Caco-2 (cell line): Measurements from ENCODE around the gene KYNU. TPM values are rescaled to one million over a fixed set of nuclear protein-coding genes. Genes with fewer than 3 reads are reported as not detected.
"Not testable (repeated sequence)": the region's sequence is repeated elsewhere in the genome, so short reads cannot be mapped to it uniquely, and the experiment has no call there.

Source experiments
- BruUV-seq: library from RNA; stranded (reverse); fragments of 400-500 nt; replicated peaks from 2 replicates; lab custom pipeline; 2021; lab: Mats Ljungman, UMichigan
- CTCF ChIA-PET: fragments of 300-600 bp; sonication (Branson Sonifier 250); formaldehyde crosslinking; loops from one replicate; lab custom pipeline; 2022; ENCODE audit warnings: antibody characterized with exemption; lab: Charles Lee
- POLR2A ChIA-PET: fragments of 300-600 bp; sonication (Branson Sonifier 250); formaldehyde crosslinking; loops from one replicate; lab custom pipeline; 2022; ENCODE audit warnings: antibody characterized with exemption; lab: Charles Lee
- DNase-seq, 2 experiments: peaks; one replicate each; pipeline versions ENCODE4 v3.0.0 to v3.0.0-alpha.2; 2020 to 2022
- H3K27me3 ChIP-seq: replicated peaks from 2 replicates; pipeline ENCODE4 v1.6.0; 2011; ENCODE audit warnings: low read length; ENCODE audit not compliant: control insufficient read depth, insufficient read depth
- H3K36me3 ChIP-seq: 2 replicates; pipeline ENCODE4 v1.5.1; 2011; ENCODE audit warnings: low read length; ENCODE audit not compliant: control insufficient read depth, insufficient read depth
- H3K4me1 ChIP-seq: fragments of 250-450 bp; sonication (Bioruptor Pico); 2 replicates; pipeline ENCODE4 v1.5.1; 2020; ENCODE audit warnings: mild to moderate bottlenecking
- H3K4me3 ChIP-seq: 2 replicates; pipeline ENCODE4 v1.5.1; 2011; ENCODE audit warnings: low read depth, mild to moderate bottlenecking, control low read depth, low read length
- H3K9me3 ChIP-seq: fragments of 250-450 bp; sonication (Bioruptor Pico); 2 replicates; pipeline ENCODE4 v1.5.1; 2020; ENCODE audit warnings: mild to moderate bottlenecking, moderate library complexity
- H3K27ac Mint-ChIP-seq: one replicate; pipeline ENCODE4 v1.8.0; 2022; ENCODE audit warnings: mixed read lengths; ENCODE audit not compliant: unreplicated experiment
- H3K27me3 Mint-ChIP-seq: one replicate; pipeline ENCODE4 v1.8.0; 2022; ENCODE audit warnings: mixed read lengths; ENCODE audit not compliant: insufficient read depth, unreplicated experiment
- H3K36me3 Mint-ChIP-seq: one replicate; pipeline ENCODE4 v1.8.0; 2022; ENCODE audit warnings: mild to moderate bottlenecking, mixed read lengths; ENCODE audit not compliant: insufficient read depth, unreplicated experiment
- H3K4me1 Mint-ChIP-seq: one replicate; pipeline ENCODE4 v1.8.0; 2022; ENCODE audit warnings: low read depth, mixed read lengths; ENCODE audit not compliant: unreplicated experiment
- H3K4me3 Mint-ChIP-seq: one replicate; pipeline ENCODE4 v1.8.0; 2022; ENCODE audit warnings: mild to moderate bottlenecking, moderate library complexity, mixed read lengths; ENCODE audit not compliant: unreplicated experiment
- H3K9me3 Mint-ChIP-seq: one replicate; pipeline ENCODE4 v1.8.0; 2022; ENCODE audit warnings: mixed read lengths; ENCODE audit not compliant: unreplicated experiment
- intact Hi-C: fragments of 100-400 bp; cut with micrococcal nuclease; formaldehyde crosslinking; loops from one replicate; pipeline ENCODE4 v1.10.0; 2022; ENCODE audit not compliant: unreplicated experiment
- total RNA-seq: library from RNA; stranded (reverse); gene quantifications from 2 replicates; pipeline ENCODE4 v1.2.3, GENCODE V29; 2022
- TF ChIP-seq, protein P1 (sequence below), 2 experiments: fragments of 200-600 bp in 1 of 2; IDR thresholded peaks; 1 replicate in 1 of 2; 2 replicates in 1 of 2; pipeline versions ENCODE4 v1.5.1 to v1.8.0; 2011 to 2022; ENCODE audit warnings: antibody characterized with exemption in 1 of 2, control low read depth in 1 of 2, inconsistent platforms in 1 of 2, low read depth in 1 of 2, low read length in 1 of 2, mild to moderate bottlenecking in 1 of 2, moderate library complexity in 1 of 2; ENCODE audit not compliant: insufficient read depth in 1 of 2, severe bottlenecking in 1 of 2, unreplicated experiment in 1 of 2

The KYNU gene
- total RNA-seq, 1 experiment from 2014 or later, result 4.3 TPM

DNA sequence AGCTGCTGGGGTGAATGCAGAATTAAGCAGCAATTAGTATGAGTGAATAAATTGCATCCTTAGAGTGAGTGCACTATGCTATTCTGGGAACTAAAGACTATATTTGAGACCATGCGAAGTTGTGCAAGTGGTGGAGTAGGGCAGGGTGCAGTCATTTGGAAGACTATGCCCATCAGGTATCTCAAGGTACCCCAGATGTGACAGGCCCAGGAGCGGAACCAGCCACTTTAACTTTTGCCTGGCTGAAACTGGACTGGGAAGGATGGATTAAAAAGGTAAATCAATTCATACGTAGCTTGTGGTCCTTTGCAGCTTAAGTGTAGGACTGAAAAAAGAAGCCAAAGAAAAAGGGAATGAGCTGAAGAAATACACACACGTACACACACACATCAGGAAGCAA is 1.7 kb downstream of the KYNU start:
- intact Hi-C loops, result loop anchor here (5.0 kb wide), 1 partner anchor 73 kb away; no protein-coding TSS in a partner anchor
- H3K27me3 Mint-ChIP-seq, result no peaks in the 10 kb centered on the region
- Histone ChIP-seq H3K4me1 (peaks cover 36% of the 10 kb centered on the region), H3K4me3 (no peak overlapping the region), H3K36me3 (no peaks in the 10 kb centered on the region; the same call in 1 of the 2 replicates), H3K9me3 (peaks cover 4% of the 10 kb centered on the region; the same call in 1 of the 2 replicates), H3K27me3 (no peaks in the 10 kb centered on the region)
- POLR2A ChIA-PET, result no interaction called here
- no peak for DNase-seq
- TF ChIP-seq, protein P1, sequence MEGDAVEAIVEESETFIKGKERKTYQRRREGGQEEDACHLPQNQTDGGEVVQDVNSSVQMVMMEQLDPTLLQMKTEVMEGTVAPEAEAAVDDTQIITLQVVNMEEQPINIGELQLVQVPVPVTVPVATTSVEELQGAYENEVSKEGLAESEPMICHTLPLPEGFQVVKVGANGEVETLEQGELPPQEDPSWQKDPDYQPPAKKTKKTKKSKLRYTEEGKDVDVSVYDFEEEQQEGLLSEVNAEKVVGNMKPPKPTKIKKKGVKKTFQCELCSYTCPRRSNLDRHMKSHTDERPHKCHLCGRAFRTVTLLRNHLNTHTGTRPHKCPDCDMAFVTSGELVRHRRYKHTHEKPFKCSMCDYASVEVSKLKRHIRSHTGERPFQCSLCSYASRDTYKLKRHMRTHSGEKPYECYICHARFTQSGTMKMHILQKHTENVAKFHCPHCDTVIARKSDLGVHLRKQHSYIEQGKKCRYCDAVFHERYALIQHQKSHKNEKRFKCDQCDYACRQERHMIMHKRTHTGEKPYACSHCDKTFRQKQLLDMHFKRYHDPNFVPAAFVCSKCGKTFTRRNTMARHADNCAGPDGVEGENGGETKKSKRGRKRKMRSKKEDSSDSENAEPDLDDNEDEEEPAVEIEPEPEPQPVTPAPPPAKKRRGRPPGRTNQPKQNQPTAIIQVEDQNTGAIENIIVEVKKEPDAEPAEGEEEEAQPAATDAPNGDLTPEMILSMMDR (IDR thresholded peaks at IDR 0.05; ENCODE audit: insufficient read depth in 1 of 2, low read depth in 1 of 2, low read length in 1 of 2, severe bottlenecking in 1 of 2, unreplicated experiment in 1 of 2), result no peak
- H3K27ac Mint-ChIP-seq, result peak overlapping the region; percentile 32
- H3K4me3 Mint-ChIP-seq, result no peak overlapping the region
- no peaks in the 10 kb centered on the region for H3K9me3 Mint-ChIP-seq
- CTCF ChIA-PET, result no interaction called here
- H3K36me3 Mint-ChIP-seq, result no peaks in the 10 kb centered on the region
- BruUV-seq, result no TSS peak
- H3K4me1 Mint-ChIP-seq, result peaks cover 32% of the 10 kb centered on the region

DNA sequence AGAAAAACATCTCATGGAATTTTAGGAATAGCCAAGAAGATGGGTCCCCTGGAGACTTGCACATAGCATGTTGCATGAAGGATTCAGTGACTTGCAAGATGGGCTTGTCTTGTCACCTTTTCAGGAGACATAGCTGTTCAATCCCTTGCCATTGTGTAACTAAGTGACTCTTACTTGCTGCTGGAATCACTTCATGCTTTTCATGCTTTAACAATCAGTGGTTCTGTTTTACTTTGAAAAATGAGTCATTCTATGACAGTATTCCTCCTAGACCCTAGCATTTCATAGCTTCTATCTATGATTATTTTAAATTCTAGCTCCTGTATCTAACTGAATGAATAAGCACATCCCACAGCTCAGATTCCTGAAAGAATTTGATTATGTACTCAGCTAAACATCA is 2.8 kb downstream of the KYNU start:
- H3K4me3 Mint-ChIP-seq, result no peak overlapping the region
- Histone ChIP-seq H3K27me3 (no peaks in the 10 kb centered on the region), H3K9me3 (peaks cover 4% of the 10 kb centered on the region; the same call in 1 of the 2 replicates), H3K4me3 (no peak overlapping the region), H3K36me3 (no peaks in the 10 kb centered on the region), H3K4me1 (peaks cover 28% of the 10 kb centered on the region)
- peaks cover 26% of the 10 kb centered on the region for H3K4me1 Mint-ChIP-seq
- no TSS peak for BruUV-seq
- no peak overlapping the region for H3K27ac Mint-ChIP-seq
- TF ChIP-seq, protein P1 (IDR thresholded peaks at IDR 0.05; ENCODE audit: insufficient read depth in 1 of 2, low read depth in 1 of 2, low read length in 1 of 2, severe bottlenecking in 1 of 2, unreplicated experiment in 1 of 2), result no peak
- H3K36me3 Mint-ChIP-seq, result no peaks in the 10 kb centered on the region
- no peaks in the 10 kb centered on the region for H3K9me3 Mint-ChIP-seq
- no peaks in the 10 kb centered on the region for H3K27me3 Mint-ChIP-seq
- POLR2A ChIA-PET, result no interaction called here
- CTCF ChIA-PET, result no interaction called here
- intact Hi-C loops, result no loop called here
- no peak for DNase-seq

DNA sequence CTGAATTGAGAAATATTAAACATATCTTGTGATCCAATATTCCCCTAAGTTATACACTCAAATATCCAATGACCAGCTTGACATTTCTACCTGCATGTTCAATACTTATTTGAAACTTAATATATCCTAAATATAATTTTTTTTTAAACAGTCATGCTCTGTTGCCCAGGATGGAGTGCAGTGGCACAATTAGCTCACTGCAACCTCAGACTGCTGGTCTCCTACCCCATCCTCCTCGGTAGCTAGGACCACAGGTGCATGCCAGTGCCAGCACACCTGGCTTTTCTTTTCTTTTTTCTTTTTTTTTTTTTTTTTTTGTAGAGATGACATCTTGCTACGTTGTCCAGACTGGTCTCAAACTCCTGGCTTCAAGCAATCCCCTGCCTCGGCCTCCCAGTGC is 4.2 kb downstream of the KYNU start:
- POLR2A ChIA-PET, result no interaction called here
- H3K27ac Mint-ChIP-seq, result no peak overlapping the region
- H3K9me3 Mint-ChIP-seq, result no peaks in the 10 kb centered on the region
- TF ChIP-seq, protein P1 (IDR thresholded peaks at IDR 0.05; ENCODE audit: insufficient read depth in 1 of 2, low read depth in 1 of 2, low read length in 1 of 2, severe bottlenecking in 1 of 2, unreplicated experiment in 1 of 2), result no peak
- no peaks in the 10 kb centered on the region for H3K36me3 Mint-ChIP-seq
- intact Hi-C loops, result no loop called here
- Histone ChIP-seq H3K9me3 (peaks cover 4% of the 10 kb centered on the region; the same call in 1 of the 2 replicates), H3K27me3 (no peaks in the 10 kb centered on the region), H3K36me3 (no peaks in the 10 kb centered on the region), H3K4me1 (peaks cover 27% of the 10 kb centered on the region), H3K4me3 (no peak overlapping the region)
- CTCF ChIA-PET, result no interaction called here
- H3K27me3 Mint-ChIP-seq, result no peaks in the 10 kb centered on the region
- H3K4me1 Mint-ChIP-seq, result peaks cover 17% of the 10 kb centered on the region
- DNase-seq, result no peak
- no TSS peak for BruUV-seq
- no peak overlapping the region for H3K4me3 Mint-ChIP-seq

DNA sequence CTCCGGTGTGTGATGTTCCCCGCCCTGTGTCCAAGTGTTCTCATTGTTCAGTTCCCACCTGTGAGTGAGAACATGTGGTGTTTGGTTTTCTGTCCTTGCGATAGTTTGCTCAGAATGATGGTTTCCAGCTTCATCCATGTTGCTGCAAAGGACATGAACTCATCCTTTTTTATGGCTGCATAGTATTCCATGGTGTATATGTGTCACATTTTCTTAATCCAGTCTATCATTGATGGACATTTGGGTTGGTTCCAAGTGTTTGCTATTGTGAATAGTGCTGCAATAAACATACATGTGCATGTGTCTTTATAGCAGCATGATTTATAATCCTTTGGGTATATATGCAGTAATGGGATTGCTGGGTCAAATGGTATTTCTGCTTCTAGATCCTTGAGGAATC is 5.0 kb downstream of the KYNU start:
- POLR2A ChIA-PET, intact Hi-C loops, H3K36me3 Mint-ChIP-seq, H3K9me3 ChIP-seq, H3K4me3 ChIP-seq, CTCF ChIA-PET, BruUV-seq, DNase-seq, H3K27me3 Mint-ChIP-seq, H3K27me3 ChIP-seq, H3K27ac Mint-ChIP-seq, H3K4me3 Mint-ChIP-seq, H3K36me3 ChIP-seq, H3K9me3 Mint-ChIP-seq: not testable (repeated sequence)
- peaks cover 18% of the 10 kb centered on the region for H3K4me1 ChIP-seq
- peaks cover 10% of the 10 kb centered on the region for H3K4me1 Mint-ChIP-seq
